Caco-2 (cell line): ENCODE results near the gene TGFBRAP1. TPM values are rescaled to one million over a fixed set of nuclear protein-coding genes. Genes with fewer than 3 reads are reported as not detected.
A peak's percentile ranks its signal among the peaks of the same experiment; 100 is the strongest.

Experiments
- BruUV-seq: library from RNA; stranded (reverse); fragments of 400-500 nt; replicated peaks from 2 replicates; lab custom pipeline; 2021; lab: Mats Ljungman, UMichigan
- CTCF ChIA-PET: fragments of 300-600 bp; sonication (Branson Sonifier 250); formaldehyde crosslinking; loops from one replicate; lab custom pipeline; 2022; ENCODE audit warnings: antibody characterized with exemption; lab: Charles Lee
- POLR2A ChIA-PET: fragments of 300-600 bp; sonication (Branson Sonifier 250); formaldehyde crosslinking; loops from one replicate; lab custom pipeline; 2022; ENCODE audit warnings: antibody characterized with exemption; lab: Charles Lee
- DNase-seq, 2 experiments: peaks; one replicate each; pipeline versions ENCODE4 v3.0.0 to v3.0.0-alpha.2; 2020 to 2022
- H3K27me3 ChIP-seq: replicated peaks from 2 replicates; pipeline ENCODE4 v1.6.0; 2011; ENCODE audit warnings: low read length; ENCODE audit not compliant: control insufficient read depth, insufficient read depth
- H3K36me3 ChIP-seq: 2 replicates; pipeline ENCODE4 v1.5.1; 2011; ENCODE audit warnings: low read length; ENCODE audit not compliant: control insufficient read depth, insufficient read depth
- H3K4me1 ChIP-seq: fragments of 250-450 bp; sonication (Bioruptor Pico); 2 replicates; pipeline ENCODE4 v1.5.1; 2020; ENCODE audit warnings: mild to moderate bottlenecking
- H3K4me3 ChIP-seq: 2 replicates; pipeline ENCODE4 v1.5.1; 2011; ENCODE audit warnings: low read depth, mild to moderate bottlenecking, control low read depth, low read length
- H3K9me3 ChIP-seq: fragments of 250-450 bp; sonication (Bioruptor Pico); 2 replicates; pipeline ENCODE4 v1.5.1; 2020; ENCODE audit warnings: mild to moderate bottlenecking, moderate library complexity
- H3K27ac Mint-ChIP-seq: one replicate; pipeline ENCODE4 v1.8.0; 2022; ENCODE audit warnings: mixed read lengths; ENCODE audit not compliant: unreplicated experiment
- H3K27me3 Mint-ChIP-seq: one replicate; pipeline ENCODE4 v1.8.0; 2022; ENCODE audit warnings: mixed read lengths; ENCODE audit not compliant: insufficient read depth, unreplicated experiment
- H3K36me3 Mint-ChIP-seq: one replicate; pipeline ENCODE4 v1.8.0; 2022; ENCODE audit warnings: mild to moderate bottlenecking, mixed read lengths; ENCODE audit not compliant: insufficient read depth, unreplicated experiment
- H3K4me1 Mint-ChIP-seq: one replicate; pipeline ENCODE4 v1.8.0; 2022; ENCODE audit warnings: low read depth, mixed read lengths; ENCODE audit not compliant: unreplicated experiment
- H3K4me3 Mint-ChIP-seq: one replicate; pipeline ENCODE4 v1.8.0; 2022; ENCODE audit warnings: mild to moderate bottlenecking, moderate library complexity, mixed read lengths; ENCODE audit not compliant: unreplicated experiment
- H3K9me3 Mint-ChIP-seq: one replicate; pipeline ENCODE4 v1.8.0; 2022; ENCODE audit warnings: mixed read lengths; ENCODE audit not compliant: unreplicated experiment
- CTCF ChIP-seq, 2 experiments: fragments of 200-600 bp in 1 of 2; IDR thresholded peaks; 1 replicate in 1 of 2; 2 replicates in 1 of 2; pipeline versions ENCODE4 v1.5.1 to v1.8.0; 2011 to 2022; ENCODE audit warnings: antibody characterized with exemption in 1 of 2, control low read depth in 1 of 2, inconsistent platforms in 1 of 2, low read depth in 1 of 2, low read length in 1 of 2, mild to moderate bottlenecking in 1 of 2, moderate library complexity in 1 of 2; ENCODE audit not compliant: insufficient read depth in 1 of 2, severe bottlenecking in 1 of 2, unreplicated experiment in 1 of 2
- intact Hi-C: fragments of 100-400 bp; cut with micrococcal nuclease; formaldehyde crosslinking; loops from one replicate; pipeline ENCODE4 v1.10.0; 2022; ENCODE audit not compliant: unreplicated experiment
- total RNA-seq: library from RNA; stranded (reverse); gene quantifications from 2 replicates; pipeline ENCODE4 v1.2.3, GENCODE V29; 2022

The TGFBRAP1 gene
- total RNA-seq, 1 experiment from 2014 or later = 26.0 TPM

- H3K4me1 ChIP-seq = no peaks in the 10 kb centered on the region
- CTCF ChIA-PET = no interaction called here
- POLR2A ChIA-PET = no interaction called here
- BruUV-seq = no TSS peak
- Mint-ChIP-seq H3K36me3 (no peaks in the 10 kb centered on the region), H3K27me3 (peaks cover 2% of the 10 kb centered on the region), H3K4me1 (no peaks in the 10 kb centered on the region), H3K4me3 (no peak overlapping the region), H3K9me3 (no peaks in the 10 kb centered on the region), H3K27ac (no peak overlapping the region)
- H3K27me3 ChIP-seq = no peaks in the 10 kb centered on the region
- no peaks in the 10 kb centered on the region for H3K36me3 ChIP-seq
- H3K9me3 ChIP-seq = no peaks in the 10 kb centered on the region
- no peak for TF ChIP-seq CTCF (IDR thresholded peaks at IDR 0.05; ENCODE audit: insufficient read depth in 1 of 2, low read depth in 1 of 2, low read length in 1 of 2, severe bottlenecking in 1 of 2, unreplicated experiment in 1 of 2)
- no peak for DNase-seq
- H3K4me3 ChIP-seq = no peak overlapping the region
- intact Hi-C loops = no loop called here
Observed at GRCh38 chr2:105249891-105250290, 79.6 kb downstream of the TGFBRAP1 start.

GRCh38 chr2:105249181-105249580 is 80.4 kb downstream of the TGFBRAP1 start:
- Mint-ChIP-seq H3K36me3 (no peaks in the 10 kb centered on the region), H3K9me3 (no peaks in the 10 kb centered on the region), H3K4me3 (no peak overlapping the region), H3K27ac (no peak overlapping the region), H3K4me1 (no peaks in the 10 kb centered on the region), H3K27me3 (peaks cover 2% of the 10 kb centered on the region)
- no peak overlapping the region for H3K4me3 ChIP-seq
- TF ChIP-seq CTCF (IDR thresholded peaks at IDR 0.05; ENCODE audit: insufficient read depth in 1 of 2, low read depth in 1 of 2, low read length in 1 of 2, severe bottlenecking in 1 of 2, unreplicated experiment in 1 of 2) = no peak
- POLR2A ChIA-PET = no interaction called here
- no peaks in the 10 kb centered on the region for H3K9me3 ChIP-seq
- CTCF ChIA-PET = no interaction called here
- no peaks in the 10 kb centered on the region for H3K36me3 ChIP-seq
- BruUV-seq = no TSS peak
- H3K27me3 ChIP-seq = no peaks in the 10 kb centered on the region
- no peak for DNase-seq
- H3K4me1 ChIP-seq = no peaks in the 10 kb centered on the region
- intact Hi-C loops = no loop called here

GRCh38 chr2:105248316-105249070 is 81.0 kb downstream of the TGFBRAP1 start:
- ChIA-PET CTCF (no interaction called here), POLR2A (no interaction called here)
- Mint-ChIP-seq H3K4me1 (no peaks in the 10 kb centered on the region), H3K27me3 (peaks cover 2% of the 10 kb centered on the region), H3K9me3 (no peaks in the 10 kb centered on the region), H3K4me3 (no peak overlapping the region), H3K36me3 (no peaks in the 10 kb centered on the region), H3K27ac (no peak overlapping the region)
- intact Hi-C loops = no loop called here
- no TSS peak for BruUV-seq
- Histone ChIP-seq H3K4me1 (no peaks in the 10 kb centered on the region), H3K9me3 (no peaks in the 10 kb centered on the region), H3K36me3 (no peaks in the 10 kb centered on the region), H3K27me3 (no peaks in the 10 kb centered on the region), H3K4me3 (no peak overlapping the region)
- no peak for TF ChIP-seq CTCF (IDR thresholded peaks at IDR 0.05; ENCODE audit: insufficient read depth in 1 of 2, low read depth in 1 of 2, low read length in 1 of 2, severe bottlenecking in 1 of 2, unreplicated experiment in 1 of 2)
- peak in 1 of 2 experiments; percentile 63 for DNase-seq
